Spleen (tissue), 11 donors: Measurements from ENCODE around the gene DEDD. TPM values are rescaled to one million over a fixed set of nuclear protein-coding genes. Genes with fewer than 3 reads are reported as not detected.

Source experiments
- DNase-seq: peaks from one replicate; pipeline ENCODE4 v3.0.0-alpha.2; 2020
- H3K27ac ChIP-seq, 8 donors: fragments of 200-600 bp; sonication (generic) in 7 of 8; 1 replicate in 4 of 8; 2 replicates in 4 of 8; pipeline versions ENCODE4 v1.5.0 to v1.8.0; 2016 to 2021; ENCODE audit warnings: inconsistent platforms in 4 of 8, mild to moderate bottlenecking in 4 of 8, moderate library complexity in 1 of 8
- H3K27me3 ChIP-seq, 7 donors: fragments of 200-600 bp; sonication (generic) in 6 of 7; replicated peaks in 1 of 7; 1 replicate in 4 of 7; 2 replicates in 3 of 7; pipeline versions ENCODE4 v1.5.0 to v1.8.0; 2016 to 2021; ENCODE audit warnings: inconsistent platforms in 3 of 7, mild to moderate bottlenecking in 1 of 7
- H3K36me3 ChIP-seq, 6 donors: fragments of 200-600 bp; sonication (generic) in 5 of 6; 1 replicate in 4 of 6; 2 replicates in 2 of 6; pipeline versions ENCODE4 v1.5.0 to v1.8.0; 2016 to 2021; ENCODE audit warnings: inconsistent platforms in 2 of 6
- H3K4me1 ChIP-seq, 6 donors: fragments of 200-600 bp; sonication (generic) in 5 of 6; 1 replicate in 3 of 6; 2 replicates in 3 of 6; pipeline versions ENCODE4 v1.5.0 to v1.8.0; 2016 to 2021; ENCODE audit warnings: inconsistent platforms in 3 of 6
- H3K4me3 ChIP-seq, 8 donors: fragments of 200-600 bp; sonication (generic) in 7 of 8; 1 replicate in 4 of 8; 2 replicates in 4 of 8; pipeline versions ENCODE4 v1.5.0 to v1.8.0; 2016 to 2021; ENCODE audit warnings: inconsistent platforms in 4 of 8, mild to moderate bottlenecking in 4 of 8, moderate library complexity in 2 of 8
- H3K9me3 ChIP-seq, 8 donors: fragments of 200-600 bp; sonication (generic) in 7 of 8; 1 replicate in 4 of 8; 2 replicates in 4 of 8; pipeline versions ENCODE4 v1.5.0 to v1.8.0; 2016 to 2021; ENCODE audit warnings: inconsistent platforms in 4 of 8
- POLR2A ChIP-seq, 3 donors: fragments of 450-650 bp; IDR thresholded peaks; one replicate each; pipeline ENCODE4 v1.5.1; 2017; ENCODE audit warnings: antibody characterized with exemption in 3 of 3, mild to moderate bottlenecking in 1 of 3
- POLR2AphosphoS5 ChIP-seq, 3 donors: sonication (generic); formaldehyde crosslinking; IDR thresholded peaks; one replicate each; pipeline ENCODE4 v1.5.1; 2017; ENCODE audit warnings: antibody characterized with exemption in 3 of 3
- WGBS, 5 donors: extraction: QIAGEN DNeasy Blood & Tissue Kit in 3 of 5; methylation state at CpG; one replicate each; pipeline versions ENCODE4 v1.1.5 to v1.1.7; 2013 to 2018; 5-methylcytosine and 5-hydroxymethylcytosine counted together
- intact Hi-C: fragments of 100-400 bp; cut with DNase I; formaldehyde crosslinking; loops from one replicate; pipeline ENCODE4 v1.15.0; 2023; ENCODE audit warnings: low total_unique reads
- polyA plus RNA-seq, 3 donors: library from polyadenylated mRNA; stranded (reverse); fragments of 200-250 nt; gene quantifications; one replicate each; pipeline ENCODE4 v1.2.1, GENCODE V29; 2013
- total RNA-seq, 7 donors: library from RNA; depleted of rRNA in 3 of 7; stranded (reverse); fragments of >200 nt in 3 of 7; fragmentation: NEBNext Ultra II Directional in 4 of 7; extraction: Animal tissue kit (Norgen Biotek cat#: 25700) in 4 of 7; gene quantifications; one replicate each; pipeline versions ENCODE4 v1.1.0 to v1.2.1, GENCODE V29; 2016 to 2021
- TF ChIP-seq, protein P1 (sequence below), 11 experiments: fragments of 200-600 bp in 7 of 11; fragments of 450-650 bp in 4 of 11; sonication (generic) in 4 of 11; IDR thresholded peaks in 8 of 11; conservative IDR thresholded peaks in 3 of 11; 1 replicate in 7 of 11; 2 replicates in 4 of 11; pipeline versions ENCODE4 v1.4.0 to v1.8.0; 2016 to 2021; ENCODE audit warnings: antibody characterized with exemption in 11 of 11, inconsistent platforms in 4 of 11, mild to moderate bottlenecking in 1 of 11
- donor health status: healthy with polysubstance abuse.
- donor health status: DM: no; HTN: no; CAD: no; lungs with moderate emphysema.
- donor health status: DM: no; HTN: no; CAD: no.
- donor health status: Bipolar disorder and iron deficiency.
- donor health status: healthy.
- donor health status: DM: no; HTN: no; CAD: no.
- donor health status: DM: yes; HTN: yes; CAD: no.

DEDD gene
- total and polyA plus RNA-seq, 10 donors = 15.9 to 49.1 (median 37.6) TPM

DNA sequence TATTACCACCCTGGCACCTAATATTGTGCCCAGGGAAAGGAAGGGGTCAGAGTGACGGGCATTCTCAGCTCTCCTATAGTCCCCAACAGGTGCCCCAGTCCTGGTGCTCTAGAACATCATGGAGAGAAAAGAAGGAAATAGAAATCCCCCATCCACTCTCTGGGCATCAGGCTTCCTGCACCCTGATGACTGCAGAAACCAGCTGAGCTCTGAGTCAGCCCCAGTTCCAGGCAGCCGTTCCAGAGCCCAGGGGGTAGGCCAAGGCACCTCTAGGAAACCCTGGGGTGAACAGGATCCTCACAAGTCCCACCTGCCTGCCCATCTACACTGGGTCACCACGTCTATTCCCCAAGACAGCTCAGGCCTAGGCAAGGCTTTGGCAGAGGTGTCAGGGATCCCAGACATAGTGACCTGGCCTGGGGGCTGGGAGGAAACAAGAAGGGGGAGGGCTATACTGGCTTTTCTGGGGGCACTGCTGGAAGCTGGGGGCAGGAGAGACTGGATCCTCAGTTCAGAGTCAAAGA is 43.8 kb downstream of the DEDD start:
- no peak for TF ChIP-seq POLR2AphosphoS5 (IDR thresholded peaks at IDR 0.05)
- TF ChIP-seq POLR2A (IDR thresholded peaks at IDR 0.05) = no peak
- TF ChIP-seq, protein P1, sequence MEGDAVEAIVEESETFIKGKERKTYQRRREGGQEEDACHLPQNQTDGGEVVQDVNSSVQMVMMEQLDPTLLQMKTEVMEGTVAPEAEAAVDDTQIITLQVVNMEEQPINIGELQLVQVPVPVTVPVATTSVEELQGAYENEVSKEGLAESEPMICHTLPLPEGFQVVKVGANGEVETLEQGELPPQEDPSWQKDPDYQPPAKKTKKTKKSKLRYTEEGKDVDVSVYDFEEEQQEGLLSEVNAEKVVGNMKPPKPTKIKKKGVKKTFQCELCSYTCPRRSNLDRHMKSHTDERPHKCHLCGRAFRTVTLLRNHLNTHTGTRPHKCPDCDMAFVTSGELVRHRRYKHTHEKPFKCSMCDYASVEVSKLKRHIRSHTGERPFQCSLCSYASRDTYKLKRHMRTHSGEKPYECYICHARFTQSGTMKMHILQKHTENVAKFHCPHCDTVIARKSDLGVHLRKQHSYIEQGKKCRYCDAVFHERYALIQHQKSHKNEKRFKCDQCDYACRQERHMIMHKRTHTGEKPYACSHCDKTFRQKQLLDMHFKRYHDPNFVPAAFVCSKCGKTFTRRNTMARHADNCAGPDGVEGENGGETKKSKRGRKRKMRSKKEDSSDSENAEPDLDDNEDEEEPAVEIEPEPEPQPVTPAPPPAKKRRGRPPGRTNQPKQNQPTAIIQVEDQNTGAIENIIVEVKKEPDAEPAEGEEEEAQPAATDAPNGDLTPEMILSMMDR (IDR thresholded peaks at IDR 0.05 in 8 of 11, conservative IDR thresholded peaks at IDR 0.05 in 3 of 11) = no peak
- DNase-seq = no peak
- WGBS, 5 donors = 79 to 97% (median 84%) methylated on average over 3 of the region's 3 CpGs
- no peaks in the 10 kb centered on the region for H3K9me3 ChIP-seq
- H3K27me3 ChIP-seq = no peaks in the 10 kb centered on the region
- H3K27ac ChIP-seq = no peak overlapping the region
- H3K36me3 ChIP-seq = no peaks in the 10 kb centered on the region
- peaks cover 0 to 10% (median 0%) of the 10 kb centered on the region in 6 donors for H3K4me1 ChIP-seq
- H3K4me3 ChIP-seq = no peak overlapping the region
- intact Hi-C loops = no loop called here

DNA sequence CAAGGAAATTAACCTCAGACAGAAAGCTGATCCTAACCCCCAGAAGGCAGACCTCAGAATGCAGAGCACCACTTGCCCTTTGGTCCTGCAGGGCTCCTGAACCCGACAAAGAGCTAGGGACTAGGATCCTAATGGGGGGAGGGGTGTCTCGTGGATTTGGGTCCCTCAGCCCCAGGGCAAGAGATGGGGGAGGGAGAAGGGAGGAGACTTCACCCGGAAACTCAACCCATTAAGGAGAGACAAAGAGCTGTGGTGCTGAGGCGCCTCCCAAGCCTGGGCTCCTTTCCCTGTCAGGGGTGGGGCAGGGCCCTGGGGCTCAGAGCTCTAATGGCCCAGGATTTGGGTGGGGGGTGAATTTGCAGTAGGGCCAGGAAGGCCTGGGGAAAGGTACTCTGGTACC is 46.0 kb downstream of the DEDD start:
- H3K4me3 ChIP-seq = no peak overlapping the region
- no peaks in the 10 kb centered on the region for H3K27me3 ChIP-seq
- intact Hi-C loops = no loop called here
- H3K9me3 ChIP-seq = no peaks in the 10 kb centered on the region
- no peak for DNase-seq
- no peak overlapping the region for H3K27ac ChIP-seq
- WGBS, 5 donors = 73 to 88% (median 78%) methylated on average over 4 of the region's 4 CpGs
- peaks cover 0 to 21% (median 0%) of the 10 kb centered on the region in 6 donors for H3K4me1 ChIP-seq
- TF ChIP-seq POLR2AphosphoS5 (IDR thresholded peaks at IDR 0.05) (no peak), POLR2A (IDR thresholded peaks at IDR 0.05) (no peak)
- TF ChIP-seq, protein P1 (IDR thresholded peaks at IDR 0.05 in 8 of 11, conservative IDR thresholded peaks at IDR 0.05 in 3 of 11) = no peak
- H3K36me3 ChIP-seq = no peaks in the 10 kb centered on the region

- Histone ChIP-seq H3K27ac (no peak overlapping the region), H3K36me3 (no peaks in the 10 kb centered on the region), H3K27me3 (no peaks in the 10 kb centered on the region), H3K4me1 (peaks cover 0 to 21% (median 0%) of the 10 kb centered on the region in 6 donors), H3K9me3 (no peaks in the 10 kb centered on the region), H3K4me3 (no peak overlapping the region)
- DNase-seq = no peak
- intact Hi-C loops = no loop called here
- WGBS, 5 donors = 46 to 88% (median 75%) methylated on average over 2 of the region's 2 CpGs
- no peak for TF ChIP-seq POLR2A (IDR thresholded peaks at IDR 0.05)
- TF ChIP-seq POLR2AphosphoS5 (IDR thresholded peaks at IDR 0.05) = no peak
- TF ChIP-seq, protein P1 (IDR thresholded peaks at IDR 0.05 in 8 of 11, conservative IDR thresholded peaks at IDR 0.05 in 3 of 11) = no peak
Measured at GRCh38 chr1:161085165-161085564, 47.3 kb downstream of the DEDD start.

DNA sequence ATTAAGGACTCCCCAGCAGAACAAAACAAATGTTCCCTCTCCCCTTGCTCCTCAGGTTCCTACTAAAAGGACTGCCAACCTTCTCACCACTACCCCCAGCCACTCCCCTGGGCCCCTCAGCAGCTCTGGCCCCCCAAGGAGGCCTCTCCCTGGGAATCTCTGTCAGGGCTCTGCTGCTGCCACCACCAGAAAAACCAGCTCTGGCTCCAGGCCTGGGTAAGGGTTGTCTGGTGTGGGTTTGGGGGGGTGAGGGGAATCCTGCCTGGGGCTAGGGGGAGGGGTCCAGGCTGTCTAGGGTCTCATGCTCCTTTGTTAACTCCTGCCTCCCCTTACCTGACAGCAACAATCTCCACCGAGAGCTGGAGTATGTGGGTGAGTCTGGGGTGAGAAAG is 47.9 kb downstream of the DEDD start:
- H3K36me3 ChIP-seq = no peaks in the 10 kb centered on the region
- H3K27ac ChIP-seq = no peak overlapping the region
- 80 to 100% (median 92%) methylated on average over 1 of the region's 1 CpG for WGBS, 5 donors
- no peak for DNase-seq
- no peaks in the 10 kb centered on the region for H3K9me3 ChIP-seq
- intact Hi-C loops = no loop called here
- H3K27me3 ChIP-seq = peaks cover 0 to 2% (median 0%) of the 10 kb centered on the region in 7 donors
- TF ChIP-seq, protein P1 (IDR thresholded peaks at IDR 0.05 in 8 of 11, conservative IDR thresholded peaks at IDR 0.05 in 3 of 11) = no peak
- TF ChIP-seq POLR2A (IDR thresholded peaks at IDR 0.05) = no peak
- no peak for TF ChIP-seq POLR2AphosphoS5 (IDR thresholded peaks at IDR 0.05)
- H3K4me1 ChIP-seq = peaks cover 0 to 21% (median 0%) of the 10 kb centered on the region in 6 donors
- no peak overlapping the region for H3K4me3 ChIP-seq
